Lung (tissue), 12 donors: ENCODE results near the gene SLC35E3. TPM values are rescaled to one million over a fixed set of nuclear protein-coding genes. Genes with fewer than 3 reads are reported as not detected.
"Not testable (repeated sequence)": the region's sequence is repeated elsewhere in the genome, so short reads cannot be mapped to it uniquely, and the experiment has no call there.

Experiments used
- ATAC-seq: fragments of 200-7000 bp; cut with Tn5 transposase; one replicate; pipeline ENCODE4 v1.9.1; 2020; ENCODE audit warnings: moderate number of reproducible peaks; ENCODE audit not compliant: insufficient read depth, low FRiP score
- DNase-seq, 3 donors: peaks; one replicate each; pipeline ENCODE4 v3.0.0-alpha.2; 2013 to 2017
- H3K27ac ChIP-seq, 2 donors: one replicate each; pipeline ENCODE4 v1.5.1; 2013; ENCODE audit warnings: mild to moderate bottlenecking in 2 of 2, moderate library complexity in 2 of 2, control low read depth in 1 of 2, inconsistent platforms in 1 of 2, low read depth in 1 of 2, low read length in 1 of 2
- H3K27me3 ChIP-seq, 3 donors: one replicate each; pipeline ENCODE4 v1.5.1; 2013; ENCODE audit warnings: low read length in 2 of 3; ENCODE audit not compliant: control insufficient read depth in 3 of 3, insufficient read depth in 3 of 3
- H3K36me3 ChIP-seq, 4 donors: one replicate each; pipeline ENCODE4 v1.5.1; 2013; ENCODE audit warnings: low read length in 4 of 4, mild to moderate bottlenecking in 1 of 4, moderate library complexity in 1 of 4; ENCODE audit not compliant: control insufficient read depth in 4 of 4, insufficient read depth in 4 of 4
- H3K4me1 ChIP-seq, 5 donors: one replicate each; pipeline ENCODE4 v1.5.1; 2013; ENCODE audit warnings: low read length in 5 of 5, mild to moderate bottlenecking in 2 of 5, moderate library complexity in 1 of 5; ENCODE audit not compliant: control insufficient read depth in 5 of 5, insufficient read depth in 5 of 5
- H3K4me3 ChIP-seq: one replicate; pipeline ENCODE4 v1.5.1; 2013; ENCODE audit warnings: mild to moderate bottlenecking, control low read depth, moderate library complexity
- H3K9ac ChIP-seq, 2 donors: one replicate each; pipeline ENCODE4 v1.5.1; 2013; ENCODE audit warnings: low read length in 2 of 2, control low read depth in 1 of 2; ENCODE audit not compliant: insufficient read depth in 1 of 2
- H3K9me3 ChIP-seq, 4 donors: one replicate each; pipeline ENCODE4 v1.5.1; 2013; ENCODE audit warnings: low read length in 3 of 4, mild to moderate bottlenecking in 1 of 4, moderate library complexity in 1 of 4; ENCODE audit not compliant: control insufficient read depth in 4 of 4, insufficient read depth in 3 of 4
- CTCF ChIP-seq: IDR thresholded peaks from 2 replicates; pipeline ENCODE4 v1.5.1; 2012; ENCODE audit warnings: mild to moderate bottlenecking; ENCODE audit errors: control extremely low read depth, extremely low read depth
- WGBS, 2 donors: extraction: QIAGEN DNeasy Blood & Tissue Kit; methylation state at CpG; one replicate each; pipeline ENCODE4 v1.1.7; 2013; 5-methylcytosine and 5-hydroxymethylcytosine counted together
- polyA plus RNA-seq, 2 donors: library from polyadenylated mRNA; stranded (reverse); fragments of 200-250 nt; gene quantifications; one replicate each; pipeline ENCODE4 v1.2.1, GENCODE V29; 2013
- total RNA-seq, 2 donors: library from RNA; depleted of rRNA in 1 of 2; stranded (reverse); fragments of >200 nt in 1 of 2; gene quantifications; one replicate each; pipeline ENCODE4 v1.2.1, GENCODE V29; 2014 to 2021
- donor health status: control.
- donor health status: control.
- donor health status: Bipolar disorder and iron deficiency.
- donor health status: healthy.
- donor health status: DM: yes; HTN: yes; CAD: no.

Gene SLC35E3
- total and polyA plus RNA-seq, 4 donors, result 4.0 to 14.4 (median 9.0) TPM

GRCh38 chr12:68807576-68808387 lies 61.8 kb downstream of the SLC35E3 start, which contains the start of gene MDM2:
TSS of gene MDM2 (plus strand) at chr12:68808177. CDS start at chr12:68808478, 301 bp downstream.
- DNase-seq (peak; percentile 94 to 96 (median 95)), ATAC-seq (peak; percentile 95)
- Histone ChIP-seq H3K27ac (peak within 1 kb of the TSS; percentile 99 to 100), H3K4me1 (peaks cover 0 to 5% (median 1%) of the 10 kb centered on the region in 5 donors), H3K36me3 (peaks cover 0 to 9% (median 5%) of the 10 kb centered on the region in 4 donors), H3K27me3 (peaks cover 0 to 3% (median 0%) of the 10 kb centered on the region in 3 donors), H3K9ac (peak within 1 kb of the TSS; percentile 90 to 91), H3K4me3 (peak within 1 kb of the TSS; percentile 83), H3K9me3 (no peaks in the 10 kb centered on the region)
- TF ChIP-seq CTCF, result peak; percentile 41
- WGBS, 2 donors, result 0% methylated on average over 66 to 72 of the region's 72 CpGs

- Histone ChIP-seq H3K9me3 (no peaks in the 10 kb centered on the region), H3K27me3 (peaks cover 0 to 3% (median 0%) of the 10 kb centered on the region in 3 donors), H3K9ac (peak overlapping the region; percentile 70 to 91), H3K36me3 (peaks cover under 1 to 12% (median 5%) of the 10 kb centered on the region in 4 donors), H3K4me3 (peak overlapping the region; percentile 83), H3K27ac (peak overlapping the region; percentile 99 to 100), H3K4me1 (peaks cover 0 to 5% (median 1%) of the 10 kb centered on the region in 5 donors)
- 0 to 1% methylated on average over 61 of the region's 61 CpGs for WGBS, 2 donors
- ATAC-seq (peak; percentile 78), DNase-seq (peak; percentile 60 to 86 (median 79))
- no peak for TF ChIP-seq CTCF
Observed at GRCh38 chr12:68808388-68809189, 62.6 kb downstream of the SLC35E3 start.

GRCh38 chr12:68809190-68810026 lies 63.4 kb downstream of the SLC35E3 start:
- no peak for ATAC-seq
- H3K9ac ChIP-seq, result peak overlapping the region in 1 of 2 donors; percentile 65
- no peak for DNase-seq
- H3K4me1 ChIP-seq, result peaks cover 0 to 5% (median 1%) of the 10 kb centered on the region in 5 donors
- 80 to 82% methylated on average over 12 of the region's 12 CpGs for WGBS, 2 donors
- no peaks in the 10 kb centered on the region for H3K9me3 ChIP-seq
- peak overlapping the region; percentile 83 for H3K4me3 ChIP-seq
- no peak for TF ChIP-seq CTCF
- H3K27me3 ChIP-seq, result peaks cover 0 to 3% (median 0%) of the 10 kb centered on the region in 3 donors
- peaks cover 3 to 18% (median 10%) of the 10 kb centered on the region in 4 donors for H3K36me3 ChIP-seq
- peak overlapping the region; percentile 99 to 100 for H3K27ac ChIP-seq

GRCh38 chr12:68810027-68810389 lies 64.0 kb downstream of the SLC35E3 start:
- H3K27me3 ChIP-seq, H3K4me1 ChIP-seq, DNase-seq, ATAC-seq, H3K9ac ChIP-seq, H3K4me3 ChIP-seq, H3K27ac ChIP-seq, H3K9me3 ChIP-seq: not testable (repeated sequence)
- 90 to 96% methylated on average over 13 of the region's 13 CpGs for WGBS, 2 donors
- peaks cover 3 to 18% (median 15%) of the 10 kb centered on the region in 4 donors for H3K36me3 ChIP-seq

- WGBS, 2 donors, result 86 to 92% methylated on average over 6 of the region's 6 CpGs
- H3K4me1 ChIP-seq, result not testable (repeated sequence)
Observed at GRCh38 chr12:68811573-68811972, 65.6 kb downstream of the SLC35E3 start.

More at GRCh38 chr12:68811573-68811972, 65.6 kb downstream of the SLC35E3 start:
- H3K9me3 ChIP-seq, H3K4me3 ChIP-seq, H3K9ac ChIP-seq, H3K27ac ChIP-seq, ATAC-seq, DNase-seq, H3K27me3 ChIP-seq: not testable (repeated sequence)
- peaks cover 8 to 28% (median 16%) of the 10 kb centered on the region in 4 donors for H3K36me3 ChIP-seq
